Measurements from ENCODE around the gene RAB11FIP3. TPM values are rescaled to one million over a fixed set of nuclear protein-coding genes. Genes with fewer than 3 reads are reported as not detected.

The RAB11FIP3 gene
- total and polyA plus RNA-seq, 10 of the 15 experiments (the other 5 are each of a cell fraction or from before 2014, with no cell fraction given): 1.2 to 27.3 (median 7.7) TPM

- TF ChIP-seq CBX3 (IDR thresholded peaks at IDR 0.05; ENCODE audit: borderline replicate concordance, low read depth) (no peak), ZNF217 (IDR thresholded peaks at IDR 0.05) (no peak), SP1 (IDR thresholded peaks at IDR 0.05; ENCODE audit: low read depth, low read length) (no peak)
These were observed 16.0 kb downstream of the RAB11FIP3 start (continued) for GRCh38 chr16:441447-441846.

GRCh38 chr16:442976-443375 lies 17.5 kb downstream of the RAB11FIP3 start:
- Histone ChIP-seq H3K27ac (ENCODE audit: control insufficient read depth, insufficient read depth) (no peak overlapping the region), H3K9ac (ENCODE audit: control insufficient read depth, insufficient read depth, low read length) (no peak overlapping the region), H3K9me3 (replicated peaks; ENCODE audit: control insufficient read depth, insufficient read depth, low read length) (no peaks in the 10 kb centered on the region), H3K27me3 (replicated peaks in 1 of 2; ENCODE audit: control insufficient read depth in 2 of 2, insufficient read depth in 2 of 2, low read length in 1 of 2) (no peaks in the 10 kb centered on the region), H4K20me1 (ENCODE audit: control insufficient read depth, insufficient read depth) (no peaks in the 10 kb centered on the region), H3K4me3 (no peak overlapping the region), H3K79me2 (ENCODE audit: control insufficient read depth, insufficient read depth, low read length) (no peaks in the 10 kb centered on the region; the same call in 1 of the 2 replicates), H3K4me2 (ENCODE audit: control insufficient read depth, insufficient read depth) (peak overlapping the region; percentile 25; the same call in 1 of the 2 replicates), H3K4me1 (ENCODE audit: control insufficient read depth, insufficient read depth, low read length) (no peaks in the 10 kb centered on the region), H3K36me3 (ENCODE audit: control insufficient read depth in 2 of 2, insufficient read depth in 2 of 2, low read length in 1 of 2) (no peaks in the 10 kb centered on the region; a peak in 1 of 4 replicates), H2AFZ (ENCODE audit: control insufficient read depth, low read depth, low read length) (peak overlapping the region; percentile 23; the same call in 1 of the 2 replicates)
- ATAC-seq: no peak
- DNase-seq (ENCODE audit: low read depth, low spot score): no peak
- SMC1A ChIA-PET (ENCODE audit: uncharacterized antibody, unreplicated experiment): no interaction called here
- no TSS peak for BruUV-seq (replicated peaks)
- in situ Hi-C loops (cut with MboI) (no loop called here), intact Hi-C loops (cut with micrococcal nuclease; ENCODE audit: unreplicated experiment) (no loop called here)
- RAD21 ChIA-PET (ENCODE audit: unreplicated experiment): no interaction called here
- POLR2A ChIA-PET: no interaction called here
- CTCF ChIA-PET: no interaction called here
- FAIRE-seq: no peak
- WGBS (ENCODE audit: insufficient coverage, insufficient replicate concordance, low lambda C conversion rate, missing lambda C conversion rate): 64% methylated on average over 6 of the region's 6 CpGs
- TF ChIP-seq CTCF (IDR thresholded peaks at IDR 0.05 in 2 of 3, conservative IDR thresholded peaks at IDR 0.05 in 1 of 3; ENCODE audit: control insufficient read depth in 2 of 3, extremely low read depth in 1 of 3, insufficient read depth in 1 of 3, low read depth in 3 of 3, low read length in 3 of 3) (no peak), FOS (IDR thresholded peaks at IDR 0.05; ENCODE audit: borderline replicate concordance, extremely low read depth, insufficient read length) (no peak), ZBTB11 (CRISPR knock-in tag; IDR thresholded peaks at IDR 0.05) (no peak), BRCA1 (IDR thresholded peaks at IDR 0.05; ENCODE audit: low read depth, low read length) (no peak), MTA3 (IDR thresholded peaks at IDR 0.05; ENCODE audit: borderline replicate concordance, low read length) (no peak), TCF7 (IDR thresholded peaks at IDR 0.05; ENCODE audit: borderline replicate concordance) (no peak), HDAC2 (IDR thresholded peaks at IDR 0.05) (no peak), STAT1 (conservative IDR thresholded peaks at IDR 0.05) (no peak), RFX5 (IDR thresholded peaks at IDR 0.05; ENCODE audit: low read depth, low read length) (no peak), RELB (IDR thresholded peaks at IDR 0.05; ENCODE audit: low read depth) (no peak)
- TF ChIP-seq, protein P1, sequence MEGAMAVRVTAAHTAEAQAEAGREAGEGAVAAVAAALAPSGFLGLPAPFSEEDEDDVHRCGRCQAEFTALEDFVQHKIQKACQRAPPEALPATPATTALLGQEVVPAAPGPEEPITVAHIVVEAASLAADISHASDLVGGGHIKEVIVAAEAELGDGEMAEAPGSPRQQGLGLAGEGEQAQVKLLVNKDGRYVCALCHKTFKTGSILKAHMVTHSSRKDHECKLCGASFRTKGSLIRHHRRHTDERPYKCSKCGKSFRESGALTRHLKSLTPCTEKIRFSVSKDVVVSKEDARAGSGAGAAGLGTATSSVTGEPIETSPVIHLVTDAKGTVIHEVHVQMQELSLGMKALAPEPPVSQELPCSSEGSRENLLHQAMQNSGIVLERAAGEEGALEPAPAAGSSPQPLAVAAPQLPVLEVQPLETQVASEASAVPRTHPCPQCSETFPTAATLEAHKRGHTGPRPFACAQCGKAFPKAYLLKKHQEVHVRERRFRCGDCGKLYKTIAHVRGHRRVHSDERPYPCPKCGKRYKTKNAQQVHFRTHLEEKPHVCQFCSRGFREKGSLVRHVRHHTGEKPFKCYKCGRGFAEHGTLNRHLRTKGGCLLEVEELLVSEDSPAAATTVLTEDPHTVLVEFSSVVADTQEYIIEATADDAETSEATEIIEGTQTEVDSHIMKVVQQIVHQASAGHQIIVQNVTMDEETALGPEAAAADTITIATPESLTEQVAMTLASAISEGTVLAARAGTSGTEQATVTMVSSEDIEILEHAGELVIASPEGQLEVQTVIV (IDR thresholded peaks at IDR 0.05; ENCODE audit: borderline replicate concordance, partially characterized antibody): no peak
